Tibial nerve (tissue), 4 donors: ENCODE data around the gene MACROH2A2.

Experiments used
- EP300 ChIP-seq, 2 donors: sonication (generic); formaldehyde crosslinking; IDR thresholded peaks; one replicate each; pipeline ENCODE4 v1.6.1; 2017; ENCODE audit warnings: antibody characterized with exemption in 2 of 2, mild to moderate bottlenecking in 1 of 2
- POLR2A ChIP-seq, 2 donors: fragments of 450-650 bp; IDR thresholded peaks; one replicate each; pipeline ENCODE4 v1.6.1; 2017; ENCODE audit warnings: antibody characterized with exemption in 2 of 2, mild to moderate bottlenecking in 2 of 2, moderate library complexity in 2 of 2
- TF ChIP-seq, protein P1 (sequence below), 5 experiments: fragments of 200-600 bp in 3 of 5; fragments of 450-650 bp in 2 of 5; sonication (generic) in 3 of 5; IDR thresholded peaks; one replicate each; pipeline ENCODE4 v1.5.1; 2016 to 2019; ENCODE audit warnings: antibody characterized with exemption in 5 of 5, mild to moderate bottlenecking in 3 of 5, moderate library complexity in 2 of 5

DNA sequence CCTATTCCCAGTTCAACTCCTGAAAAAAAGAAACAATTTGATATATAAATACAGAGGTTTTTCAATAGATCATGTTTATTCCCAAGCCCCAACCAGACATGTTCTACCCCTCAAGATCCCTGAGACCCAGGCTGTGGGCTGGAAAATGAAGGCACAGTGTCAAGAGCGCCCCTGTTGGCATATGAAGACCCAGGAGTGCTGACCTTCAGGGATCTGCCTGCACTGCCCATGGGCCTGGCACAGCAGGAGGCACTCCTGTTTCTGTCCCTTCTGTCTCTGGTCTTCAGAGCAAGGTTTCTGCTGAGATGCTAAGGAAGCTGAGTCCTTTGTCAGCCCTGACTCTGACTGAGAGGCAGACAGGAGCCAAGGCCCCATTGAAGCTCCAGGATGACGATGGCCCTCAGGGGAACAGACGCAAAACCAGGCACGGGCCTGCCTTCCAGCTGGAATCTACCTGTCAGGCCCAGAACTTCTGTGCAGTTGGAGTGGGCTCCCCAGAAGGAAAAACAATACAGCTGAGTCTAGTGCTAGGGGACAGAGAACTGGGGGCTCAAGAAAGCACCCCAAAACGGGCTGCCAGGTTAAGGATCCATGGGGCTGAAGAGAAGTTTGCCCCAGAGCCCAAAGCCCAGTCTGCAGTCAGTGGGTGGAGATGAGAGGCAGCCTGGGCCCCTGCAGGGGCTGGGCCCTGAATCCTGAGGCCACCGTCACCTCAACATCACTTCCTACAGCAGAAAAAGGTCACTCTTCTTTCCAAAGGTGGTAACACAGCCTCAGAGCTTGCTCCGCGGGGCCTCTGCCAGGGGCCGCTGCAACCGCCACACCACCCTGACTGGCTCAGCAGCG is 86.7 kb downstream of the MACROH2A2 start:
- no peak for TF ChIP-seq POLR2A (IDR thresholded peaks at IDR 0.05)
- TF ChIP-seq, protein P1, sequence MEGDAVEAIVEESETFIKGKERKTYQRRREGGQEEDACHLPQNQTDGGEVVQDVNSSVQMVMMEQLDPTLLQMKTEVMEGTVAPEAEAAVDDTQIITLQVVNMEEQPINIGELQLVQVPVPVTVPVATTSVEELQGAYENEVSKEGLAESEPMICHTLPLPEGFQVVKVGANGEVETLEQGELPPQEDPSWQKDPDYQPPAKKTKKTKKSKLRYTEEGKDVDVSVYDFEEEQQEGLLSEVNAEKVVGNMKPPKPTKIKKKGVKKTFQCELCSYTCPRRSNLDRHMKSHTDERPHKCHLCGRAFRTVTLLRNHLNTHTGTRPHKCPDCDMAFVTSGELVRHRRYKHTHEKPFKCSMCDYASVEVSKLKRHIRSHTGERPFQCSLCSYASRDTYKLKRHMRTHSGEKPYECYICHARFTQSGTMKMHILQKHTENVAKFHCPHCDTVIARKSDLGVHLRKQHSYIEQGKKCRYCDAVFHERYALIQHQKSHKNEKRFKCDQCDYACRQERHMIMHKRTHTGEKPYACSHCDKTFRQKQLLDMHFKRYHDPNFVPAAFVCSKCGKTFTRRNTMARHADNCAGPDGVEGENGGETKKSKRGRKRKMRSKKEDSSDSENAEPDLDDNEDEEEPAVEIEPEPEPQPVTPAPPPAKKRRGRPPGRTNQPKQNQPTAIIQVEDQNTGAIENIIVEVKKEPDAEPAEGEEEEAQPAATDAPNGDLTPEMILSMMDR (IDR thresholded peaks at IDR 0.05): no peak
- TF ChIP-seq EP300 (IDR thresholded peaks at IDR 0.05): no peak
